Measurements from ENCODE around the gene FICD. TPM values are rescaled to one million over a fixed set of nuclear protein-coding genes. Genes with fewer than 3 reads are reported as not detected.

FICD gene
- total RNA-seq, 1 donor from 2014 or later: 3.6 TPM

DNA sequence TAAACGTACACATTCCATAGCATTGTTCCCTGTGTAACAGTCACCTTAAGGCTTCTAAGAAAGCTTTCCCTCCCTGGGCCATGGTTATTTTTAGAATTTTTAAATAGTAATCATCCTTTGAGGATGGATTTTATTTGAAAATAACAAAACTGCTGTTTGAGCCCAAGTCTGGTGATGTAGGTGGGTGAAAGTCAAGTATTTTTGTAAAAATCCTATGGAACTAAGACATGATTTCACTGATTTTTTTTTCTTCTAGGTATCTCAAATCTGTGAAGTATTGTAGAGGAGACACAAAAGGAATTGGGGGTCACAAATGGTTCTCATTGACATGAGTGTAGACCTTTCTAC lies 48.7 kb downstream of the FICD start:
- no peak for DNase-seq (ENCODE audit: low spot score, unreplicated experiment)
- peaks cover 9% of the 10 kb centered on the region for H3K36me3 Mint-ChIP-seq (ENCODE audit: insufficient read depth)
- TF ChIP-seq, protein P1, sequence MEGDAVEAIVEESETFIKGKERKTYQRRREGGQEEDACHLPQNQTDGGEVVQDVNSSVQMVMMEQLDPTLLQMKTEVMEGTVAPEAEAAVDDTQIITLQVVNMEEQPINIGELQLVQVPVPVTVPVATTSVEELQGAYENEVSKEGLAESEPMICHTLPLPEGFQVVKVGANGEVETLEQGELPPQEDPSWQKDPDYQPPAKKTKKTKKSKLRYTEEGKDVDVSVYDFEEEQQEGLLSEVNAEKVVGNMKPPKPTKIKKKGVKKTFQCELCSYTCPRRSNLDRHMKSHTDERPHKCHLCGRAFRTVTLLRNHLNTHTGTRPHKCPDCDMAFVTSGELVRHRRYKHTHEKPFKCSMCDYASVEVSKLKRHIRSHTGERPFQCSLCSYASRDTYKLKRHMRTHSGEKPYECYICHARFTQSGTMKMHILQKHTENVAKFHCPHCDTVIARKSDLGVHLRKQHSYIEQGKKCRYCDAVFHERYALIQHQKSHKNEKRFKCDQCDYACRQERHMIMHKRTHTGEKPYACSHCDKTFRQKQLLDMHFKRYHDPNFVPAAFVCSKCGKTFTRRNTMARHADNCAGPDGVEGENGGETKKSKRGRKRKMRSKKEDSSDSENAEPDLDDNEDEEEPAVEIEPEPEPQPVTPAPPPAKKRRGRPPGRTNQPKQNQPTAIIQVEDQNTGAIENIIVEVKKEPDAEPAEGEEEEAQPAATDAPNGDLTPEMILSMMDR (IDR thresholded peaks at IDR 0.05; ENCODE audit: unreplicated experiment): no peak
- peak overlapping the region; percentile 100 for H3K4me3 Mint-ChIP-seq (ENCODE audit: low read depth)
- H3K27ac Mint-ChIP-seq: peak overlapping the region; percentile 94
- peaks cover 23% of the 10 kb centered on the region for H3K4me1 Mint-ChIP-seq (ENCODE audit: low read depth)
- no peaks in the 10 kb centered on the region for H3K9me3 Mint-ChIP-seq (ENCODE audit: low read depth)
- H3K27me3 Mint-ChIP-seq: no peaks in the 10 kb centered on the region

- no peaks in the 10 kb centered on the region for H3K27me3 Mint-ChIP-seq
- no peaks in the 10 kb centered on the region for H3K9me3 Mint-ChIP-seq (ENCODE audit: low read depth)
- no peak overlapping the region for H3K27ac Mint-ChIP-seq
- H3K4me1 Mint-ChIP-seq (ENCODE audit: low read depth): peaks cover 19% of the 10 kb centered on the region
- DNase-seq (ENCODE audit: low spot score, unreplicated experiment): no peak
- no peak overlapping the region for H3K4me3 Mint-ChIP-seq (ENCODE audit: low read depth)
- TF ChIP-seq, protein P1 (IDR thresholded peaks at IDR 0.05; ENCODE audit: unreplicated experiment): no peak
- H3K36me3 Mint-ChIP-seq (ENCODE audit: insufficient read depth): peaks cover 12% of the 10 kb centered on the region
Observed at GRCh38 chr12:108564724-108565123, 49.6 kb downstream of the FICD start.

- Mint-ChIP-seq H3K36me3 (ENCODE audit: insufficient read depth) (peaks cover 12% of the 10 kb centered on the region), H3K9me3 (ENCODE audit: low read depth) (no peaks in the 10 kb centered on the region), H3K27ac (no peak overlapping the region), H3K4me1 (ENCODE audit: low read depth) (peaks cover 14% of the 10 kb centered on the region), H3K4me3 (ENCODE audit: low read depth) (no peak overlapping the region), H3K27me3 (no peaks in the 10 kb centered on the region)
- TF ChIP-seq, protein P1 (IDR thresholded peaks at IDR 0.05; ENCODE audit: unreplicated experiment): no peak
- DNase-seq (ENCODE audit: low spot score, unreplicated experiment): no peak
Observed at GRCh38 chr12:108565146-108565545, 50.1 kb downstream of the FICD start.

DNA sequence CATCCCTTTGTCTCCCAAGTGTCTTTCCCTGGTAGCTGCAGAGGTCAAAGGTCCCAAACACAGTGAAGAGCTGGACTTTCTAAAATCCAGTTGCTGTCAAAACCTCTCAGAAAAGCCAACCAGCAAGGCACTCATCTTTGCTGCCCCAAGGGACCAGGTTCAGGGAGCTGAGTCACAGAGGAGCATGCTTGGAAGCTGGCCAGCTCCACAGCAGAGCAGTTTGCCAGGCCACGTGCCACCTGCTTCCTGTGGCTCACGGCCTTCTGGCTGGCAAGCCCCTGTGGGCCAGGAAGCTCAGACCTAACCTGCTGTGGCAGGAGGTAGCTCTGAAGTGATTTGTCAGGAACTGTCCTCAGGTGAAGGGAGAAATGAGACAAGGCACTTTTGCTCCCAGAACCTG lies 50.9 kb downstream of the FICD start:
- peaks cover 10% of the 10 kb centered on the region for H3K4me1 Mint-ChIP-seq (ENCODE audit: low read depth)
- no peak for DNase-seq (ENCODE audit: low spot score, unreplicated experiment)
- H3K27me3 Mint-ChIP-seq: no peaks in the 10 kb centered on the region
- H3K36me3 Mint-ChIP-seq (ENCODE audit: insufficient read depth): peaks cover 12% of the 10 kb centered on the region
- no peaks in the 10 kb centered on the region for H3K9me3 Mint-ChIP-seq (ENCODE audit: low read depth)
- H3K27ac Mint-ChIP-seq: no peak overlapping the region
- TF ChIP-seq, protein P1 (IDR thresholded peaks at IDR 0.05; ENCODE audit: unreplicated experiment): no peak
- no peak overlapping the region for H3K4me3 Mint-ChIP-seq (ENCODE audit: low read depth)

DNA sequence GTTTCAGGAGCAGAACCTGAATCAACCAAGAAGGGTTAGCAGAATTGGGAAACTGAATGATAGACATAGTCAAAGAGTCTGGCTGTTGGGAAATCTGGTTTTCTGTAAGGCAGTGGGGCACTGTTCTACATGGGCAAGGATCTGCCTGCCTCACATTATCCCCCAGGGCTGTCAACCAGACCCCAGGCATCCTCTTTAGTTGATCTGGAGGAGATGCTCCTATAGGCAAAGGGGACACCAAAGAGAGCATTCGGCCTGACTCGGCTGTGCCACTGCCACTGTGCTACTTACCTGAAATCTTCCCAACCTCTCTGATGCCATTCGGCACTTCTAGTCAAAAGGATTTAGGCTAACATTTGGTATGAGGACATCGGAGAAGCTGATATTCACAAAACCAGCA lies 51.4 kb downstream of the FICD start:
- no peak overlapping the region for H3K27ac Mint-ChIP-seq
- peaks cover 10% of the 10 kb centered on the region for H3K4me1 Mint-ChIP-seq (ENCODE audit: low read depth)
- no peaks in the 10 kb centered on the region for H3K27me3 Mint-ChIP-seq
- H3K9me3 Mint-ChIP-seq (ENCODE audit: low read depth): no peaks in the 10 kb centered on the region
- TF ChIP-seq, protein P1 (IDR thresholded peaks at IDR 0.05; ENCODE audit: unreplicated experiment): no peak
- DNase-seq (ENCODE audit: low spot score, unreplicated experiment): no peak
- peaks cover 12% of the 10 kb centered on the region for H3K36me3 Mint-ChIP-seq (ENCODE audit: insufficient read depth)
- H3K4me3 Mint-ChIP-seq (ENCODE audit: low read depth): no peak overlapping the region

All from progenitor cell of endocrine pancreas (in vitro differentiated cells).